Body of pancreas (tissue), 4 donors: ENCODE results near the gene CLPSL1. TPM values are rescaled to one million over a fixed set of nuclear protein-coding genes. Genes with fewer than 3 reads are reported as not detected.
"Not testable (repeated sequence)": the region's sequence is repeated elsewhere in the genome, so short reads cannot be mapped to it uniquely, and the experiment has no call there.

ENCODE experiments used
- ATAC-seq: fragments of 150-250 bp; one replicate; pipeline ENCODE4 v1.9.1; 2016
- DNase-seq, 4 donors: peaks; one replicate each; pipeline ENCODE4 v3.0.0-alpha.2; 2019
- H3K27ac ChIP-seq, 4 donors: fragments of 200-600 bp; sonication (generic); 1 replicate in 3 of 4; 2 replicates in 1 of 4; pipeline versions ENCODE4 v1.5.1 to v1.6.1; 2016 to 2019; ENCODE audit warnings: mild to moderate bottlenecking in 1 of 4, mixed read lengths in 1 of 4, moderate library complexity in 1 of 4
- H3K27me3 ChIP-seq, 2 donors: fragments of 200-600 bp; sonication (generic); one replicate each; pipeline ENCODE4 v1.6.0; 2016; ENCODE audit warnings: mild to moderate bottlenecking in 1 of 2
- H3K36me3 ChIP-seq, 2 donors: fragments of 200-600 bp; sonication (generic); replicated peaks in 1 of 2; 2 replicates each; pipeline ENCODE4 v1.5.1; 2016; ENCODE audit warnings: low read depth in 2 of 2; ENCODE audit not compliant: insufficient read depth in 1 of 2
- H3K4me1 ChIP-seq: fragments of 200-600 bp; sonication (generic); one replicate; pipeline ENCODE4 v1.6.0; 2016
- H3K4me3 ChIP-seq, 2 donors: fragments of 200-600 bp; sonication (generic); 1 replicate in 1 of 2; 2 replicates in 1 of 2; pipeline ENCODE4 v1.5.1; 2016 to 2019
- H3K9me3 ChIP-seq, 3 donors: fragments of 200-600 bp; sonication (generic); 1 replicate in 2 of 3; 2 replicates in 1 of 3; pipeline ENCODE4 v1.5.1; 2016
- CTCF ChIP-seq, 7 experiments: fragments of 450-650 bp in 4 of 7; fragments of 200-600 bp in 3 of 7; sonication (generic) in 3 of 7; IDR thresholded peaks; one replicate each; pipeline ENCODE4 v1.5.1; 2016 to 2019; ENCODE audit warnings: antibody characterized with exemption in 7 of 7
- POLR2A ChIP-seq, 3 donors: fragments of 450-650 bp; IDR thresholded peaks; one replicate each; pipeline ENCODE4 v1.6.1; 2016; ENCODE audit warnings: antibody characterized with exemption in 3 of 3, mild to moderate bottlenecking in 2 of 3
- WGBS, 2 donors: methylation state at CpG; one replicate each; pipeline ENCODE4 v1.1.5; 2017; 5-methylcytosine and 5-hydroxymethylcytosine counted together
- intact Hi-C: fragments of 100-400 bp; cut with DNase I; formaldehyde crosslinking; loops from one replicate; pipeline ENCODE4 v1.15.1; 2023
- total RNA-seq, 2 donors: library from RNA; depleted of rRNA; stranded (reverse); fragments of >200 nt; gene quantifications; one replicate each; pipeline ENCODE4 v1.1.0, GENCODE V29; 2016

Gene CLPSL1
- total RNA-seq: 10 to 100 TPM in 1 of 2 donors, 1 to 10 TPM in 1; 7.8 to 11.9 TPM

- Histone ChIP-seq H3K27me3 (no peaks in the 10 kb centered on the region), H3K4me1 (peaks cover 23% of the 10 kb centered on the region), H3K4me3 (no peak within 1 kb of the TSS), H3K36me3 (no peaks in the 10 kb centered on the region), H3K9me3 (no peaks in the 10 kb centered on the region), H3K27ac (no peak within 1 kb of the TSS)
- intact Hi-C loops: no loop called here
- 86 to 87% methylated on average over 6 to 7 of the region's 7 CpGs for WGBS, 2 donors
- no peak for DNase-seq
- TF ChIP-seq POLR2A (IDR thresholded peaks at IDR 0.05): no peak
- no peak for TF ChIP-seq CTCF (IDR thresholded peaks at IDR 0.05)
- ATAC-seq: no peak
These were observed at the start of gene CLPSL1 for GRCh38 chr6:35780719-35781118. Gene CLPSL1, plus strand, starts transcription at chr6:35781019. Its CDS starts 92 bp downstream, at chr6:35781111.

- H3K4me3 ChIP-seq: peak overlapping the region in 1 of 2 donors; percentile 3
- ATAC-seq (no peak), DNase-seq (peak; percentile 85 to 94 (median 92))
- TF ChIP-seq POLR2A (IDR thresholded peaks at IDR 0.05) (peak; percentile 12 to 78 (median 56)), CTCF (IDR thresholded peaks at IDR 0.05) (no peak)
- peak overlapping the region; percentile 97 to 100 (median 99) for H3K27ac ChIP-seq
- H3K36me3 ChIP-seq: no peaks in the 10 kb centered on the region
- H3K27me3 ChIP-seq: no peaks in the 10 kb centered on the region
- peaks cover 94% of the 10 kb centered on the region for H3K4me1 ChIP-seq
- intact Hi-C loops: loop anchor here (10.0 kb wide), 1 partner anchor 47 kb away; the partner anchor contains the start of gene FKBP5
- H3K9me3 ChIP-seq: no peaks in the 10 kb centered on the region
- WGBS, 2 donors: 1 to 14% methylated on average over 4 to 22 of the region's 23 CpGs
These were observed 49.4 kb upstream of the CLPSL1 start for GRCh38 chr6:35731414-35731735.

GRCh38 chr6:35731736-35732532 is 48.9 kb upstream of the CLPSL1 start:
- Histone ChIP-seq H3K36me3 (no peaks in the 10 kb centered on the region), H3K9me3 (no peaks in the 10 kb centered on the region), H3K27ac (peak overlapping the region; percentile 97 to 100 (median 99)), H3K4me3 (peak overlapping the region in 1 of 2 donors; percentile 3), H3K4me1 (peaks cover 90% of the 10 kb centered on the region), H3K27me3 (no peaks in the 10 kb centered on the region)
- 1% methylated on average over 43 to 56 of the region's 61 CpGs for WGBS, 2 donors
- DNase-seq: peak; percentile 98
- intact Hi-C loops: loop anchor here (10.0 kb wide), 1 partner anchor 47 kb away; the partner anchor contains the start of gene FKBP5
- TF ChIP-seq CTCF (IDR thresholded peaks at IDR 0.05) (peak in 3 of 7 experiments; percentile 19 to 27 (median 21)), POLR2A (IDR thresholded peaks at IDR 0.05) (peak; percentile 52 to 79 (median 78))
- peak; percentile 66 for ATAC-seq

- Histone ChIP-seq H3K27me3 (no peaks in the 10 kb centered on the region), H3K36me3 (no peaks in the 10 kb centered on the region), H3K4me3 (no peak overlapping the region), H3K4me1 (peaks cover 85% of the 10 kb centered on the region), H3K27ac (peak overlapping the region; percentile 97 to 100 (median 99)), H3K9me3 (no peaks in the 10 kb centered on the region)
- 31 to 48% methylated on average over 8 of the region's 8 CpGs for WGBS, 2 donors
- DNase-seq (peak; percentile 75 to 93 (median 84)), ATAC-seq (peak; percentile 64)
- intact Hi-C loops: loop anchor here (10.0 kb wide), 1 partner anchor 49 kb away; the partner anchor contains the start of gene FKBP5
- TF ChIP-seq POLR2A (IDR thresholded peaks at IDR 0.05) (no peak), CTCF (IDR thresholded peaks at IDR 0.05) (no peak)
These were observed 47.2 kb upstream of the CLPSL1 start for GRCh38 chr6:35733633-35734032.

- 92 to 97% methylated on average over 9 to 12 of the region's 12 CpGs for WGBS, 2 donors
- intact Hi-C loops: loop anchor here (10.0 kb wide), 1 partner anchor 50 kb away; the partner anchor contains the start of gene FKBP5
These were observed 46.5 kb upstream of the CLPSL1 start for GRCh38 chr6:35734319-35734718.

More at GRCh38 chr6:35734319-35734718, 46.5 kb upstream of the CLPSL1 start:
- H3K27me3 ChIP-seq, ATAC-seq, H3K36me3 ChIP-seq, H3K4me3 ChIP-seq, H3K9me3 ChIP-seq: not testable (repeated sequence)
- peak overlapping the region; percentile 97 to 100 (median 99) for H3K27ac ChIP-seq
- H3K4me1 ChIP-seq: peaks cover 78% of the 10 kb centered on the region
- DNase-seq: peak in 1 of 4 donors; percentile 12
